ENCODE measurements around the gene GGT7.
"Not testable (repeated sequence)": the region's sequence is repeated elsewhere in the genome, so short reads cannot be mapped to it uniquely, and the experiment has no call there.

GGT7 gene

DNA sequence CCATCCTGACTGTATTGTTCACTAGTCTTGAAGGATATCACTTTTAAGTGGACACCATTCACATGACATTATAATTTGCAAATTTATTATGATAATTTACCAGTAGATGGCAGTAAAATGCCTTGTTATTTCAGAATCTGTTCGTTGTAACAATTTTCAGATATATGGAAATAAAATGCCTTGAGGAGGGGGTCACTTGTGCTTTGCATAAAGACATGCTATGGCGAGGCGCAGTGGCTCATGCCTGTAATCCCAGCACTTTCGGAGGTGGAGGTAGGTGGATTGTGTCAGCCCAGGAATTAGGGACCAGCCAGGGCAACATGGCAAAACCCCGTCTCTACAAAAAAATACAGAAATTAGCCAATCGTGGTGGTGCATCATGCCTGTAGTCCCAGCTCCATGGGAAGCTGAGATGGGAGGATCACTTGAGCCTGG lies 38.2 kb downstream of the GGT7 start:
- peak; percentile 38 for DNase-seq

DNA sequence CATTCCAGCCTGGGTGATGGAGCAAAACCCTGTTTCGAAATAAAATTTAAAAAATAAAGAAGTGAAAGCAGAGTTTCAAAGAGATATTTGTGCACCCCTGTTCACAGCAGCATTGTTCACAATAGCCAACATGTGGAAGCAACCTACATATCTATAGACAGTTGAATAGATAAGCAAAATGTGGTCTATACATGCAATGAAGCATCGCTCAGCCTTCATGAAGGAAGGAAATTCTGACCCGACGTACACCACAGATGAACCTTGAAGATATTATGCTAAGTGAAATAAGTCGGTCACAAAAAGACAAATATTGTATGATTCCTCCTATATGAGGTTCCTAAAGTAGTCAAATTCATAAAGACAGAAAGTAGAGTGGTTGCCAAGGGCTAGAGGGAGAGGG lies 40.7 kb downstream of the GGT7 start:
- no peak for DNase-seq

DNA sequence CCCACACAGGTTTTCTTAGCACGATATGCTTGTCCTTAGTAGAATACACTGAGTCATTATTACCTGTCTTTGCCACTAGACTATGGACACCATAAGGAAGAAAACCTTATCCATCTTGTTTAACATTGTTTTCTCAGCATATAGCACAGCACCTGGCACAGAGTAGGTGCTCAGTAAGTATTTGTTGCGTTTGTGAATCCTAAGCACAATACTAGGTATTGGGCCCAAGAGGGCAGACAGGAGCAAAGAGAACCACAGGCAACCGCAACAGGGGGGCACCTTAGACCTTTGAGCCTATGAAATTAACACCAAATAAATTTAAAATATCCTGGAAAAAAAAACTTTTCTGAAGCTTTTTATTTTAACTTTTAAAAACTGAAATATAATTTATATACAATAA lies 43.5 kb downstream of the GGT7 start:
- no peak for DNase-seq

DNA sequence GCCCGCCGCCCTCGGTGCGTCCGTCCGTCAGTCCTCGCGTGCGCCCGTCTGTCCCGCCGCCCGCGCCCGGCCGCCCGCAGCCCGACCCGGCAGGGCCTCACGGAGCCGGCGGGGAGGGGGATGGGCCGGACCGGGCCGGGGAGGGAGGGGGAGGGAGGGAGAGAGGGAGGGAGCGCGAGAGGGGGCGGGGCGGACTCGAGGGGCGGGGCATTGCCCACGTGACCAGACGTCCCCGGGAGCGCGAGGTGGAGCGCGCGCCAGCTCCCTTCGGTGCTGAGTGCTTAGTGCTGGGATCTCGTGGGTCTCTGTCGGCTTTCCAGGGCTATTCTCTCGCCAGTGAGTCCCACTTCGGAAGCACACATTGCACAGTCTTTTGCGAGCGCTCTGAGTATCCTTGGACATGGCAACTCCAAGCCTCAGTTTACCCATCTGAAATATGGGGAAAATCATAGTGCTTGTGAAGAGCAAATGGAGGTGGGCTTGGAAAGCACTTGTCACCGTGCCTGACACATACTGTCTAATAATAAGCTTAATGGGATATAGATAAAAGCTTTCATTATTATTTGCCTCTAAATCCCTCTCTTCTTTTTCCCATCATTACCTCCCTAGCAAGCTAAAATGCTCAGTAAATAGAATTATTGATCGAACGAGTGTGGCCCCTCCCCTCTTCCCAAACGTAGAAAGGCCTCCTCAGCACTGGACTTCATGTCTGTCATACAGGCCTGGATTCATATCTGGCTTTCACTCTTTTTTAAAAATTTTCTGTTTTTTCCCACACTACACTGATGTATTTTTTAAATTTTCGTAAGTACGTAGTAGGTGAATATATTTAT lies 46.9 kb downstream of the GGT7 start, which contains the start of gene NCOA6:
Gene NCOA6, minus strand, starts transcription at position 122 of the 833 bp plus-strand sequence. CDS start 43,296 bp downstream, outside the sequence.
- peak; percentile 79 for DNase-seq

DNA sequence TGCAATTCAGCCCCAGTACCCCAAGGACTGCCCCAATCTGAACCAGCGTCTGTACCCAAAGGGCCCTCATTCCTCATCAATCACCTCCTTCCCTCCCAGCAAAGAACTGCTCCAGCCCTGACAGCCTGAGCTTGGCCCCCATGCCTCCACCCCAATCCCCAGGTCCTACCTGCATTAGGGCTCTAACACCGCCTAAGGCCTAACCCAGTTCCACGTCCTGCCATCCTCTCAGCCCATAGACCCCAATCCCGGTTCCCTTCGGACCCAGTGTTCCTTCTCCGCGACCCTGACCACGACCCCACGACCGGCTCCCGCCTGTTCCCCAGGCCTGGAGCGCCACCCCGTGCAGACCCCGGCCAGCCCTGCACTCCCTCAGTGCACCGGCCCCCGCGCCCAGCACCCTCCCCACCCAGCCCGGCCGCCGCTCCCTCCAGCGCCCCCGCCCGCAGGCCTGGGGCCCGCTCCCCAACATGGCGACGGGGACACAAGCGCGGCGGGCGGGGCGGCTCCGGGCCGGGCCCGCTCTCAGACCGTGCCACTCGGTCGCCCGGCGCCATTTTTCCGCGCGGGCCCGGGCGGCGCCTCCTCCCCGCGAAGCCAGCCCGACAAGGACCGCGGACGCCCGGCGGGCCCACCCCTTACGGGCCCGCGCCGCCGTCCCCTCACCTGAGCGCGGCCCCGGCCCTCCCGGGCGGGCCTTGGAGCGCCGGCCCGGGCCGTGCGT lies 47.7 kb downstream of the GGT7 start:
- peak; percentile 48 for DNase-seq

DNA sequence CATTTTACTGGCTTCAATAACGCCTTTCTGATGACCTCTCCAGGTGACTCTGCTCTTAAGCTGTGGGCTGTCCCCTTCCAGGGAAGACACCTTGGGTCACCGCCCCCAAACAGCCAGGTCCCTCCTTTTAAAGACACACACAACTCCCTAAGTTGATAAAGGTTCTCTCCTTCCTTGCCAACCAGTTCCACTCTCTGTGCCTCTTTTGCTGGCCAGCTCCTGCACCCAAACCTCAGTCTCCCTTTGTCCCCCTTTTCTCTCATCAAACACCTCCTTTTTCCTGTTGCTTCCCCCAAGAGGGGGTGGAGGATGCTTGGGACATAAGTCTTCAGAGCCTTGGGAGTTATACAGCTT lies 48.2 kb downstream of the GGT7 start:
- peak; percentile 40 for DNase-seq

DNA sequence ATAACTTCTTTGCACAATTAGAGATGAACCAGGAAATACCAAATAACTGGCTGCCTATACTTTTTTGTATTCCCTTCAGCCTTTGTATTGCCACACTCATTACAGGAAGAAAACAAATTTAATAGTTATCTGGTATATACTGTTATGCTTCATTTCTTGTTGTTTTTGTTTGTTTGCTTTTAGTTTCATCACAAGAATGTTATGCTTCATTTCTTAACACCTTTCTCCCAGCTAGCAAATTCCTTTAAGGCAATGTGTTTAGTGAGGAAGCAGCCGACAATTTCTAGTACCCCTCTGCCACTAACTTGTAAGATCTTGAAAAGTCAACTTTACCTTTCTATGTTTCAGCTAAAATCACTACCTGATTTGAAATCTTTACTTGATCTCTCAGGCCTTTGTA lies 48.6 kb downstream of the GGT7 start:
- DNase-seq: no peak

DNA sequence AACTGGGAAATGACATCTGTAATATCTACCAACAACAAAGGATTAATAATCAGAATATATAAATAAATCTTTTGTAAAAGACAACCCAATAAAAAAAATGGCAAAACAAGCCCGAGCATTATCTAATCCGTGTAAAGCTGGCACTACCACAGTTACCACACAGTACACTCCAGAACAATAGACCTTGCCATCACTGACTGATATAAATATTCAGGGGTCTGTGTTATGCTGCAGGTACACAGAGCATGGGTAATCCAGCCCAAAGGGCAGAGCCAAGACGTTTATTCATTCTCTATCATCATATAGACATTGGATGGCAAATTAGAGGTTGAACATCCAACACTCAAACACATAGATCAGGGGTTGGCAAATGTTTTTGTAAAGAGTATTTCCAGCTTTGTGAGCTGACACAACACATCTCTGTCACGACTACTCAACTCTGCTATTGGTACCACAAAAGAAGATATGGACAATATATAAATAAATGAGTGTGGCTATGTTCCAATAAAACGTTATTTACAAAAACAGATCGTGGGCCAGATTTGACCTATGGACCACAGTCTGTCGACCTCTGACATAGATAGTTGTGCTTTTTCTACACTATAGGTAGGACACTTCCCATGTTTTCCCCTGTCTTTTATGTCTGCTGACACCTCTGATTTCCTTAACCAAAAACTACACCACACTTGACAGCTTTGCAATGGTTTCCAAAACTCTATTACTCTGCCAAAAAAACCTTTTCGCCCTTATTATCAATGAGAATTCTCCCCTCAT lies 51.7 kb downstream of the GGT7 start:
- no peak for DNase-seq

DNA sequence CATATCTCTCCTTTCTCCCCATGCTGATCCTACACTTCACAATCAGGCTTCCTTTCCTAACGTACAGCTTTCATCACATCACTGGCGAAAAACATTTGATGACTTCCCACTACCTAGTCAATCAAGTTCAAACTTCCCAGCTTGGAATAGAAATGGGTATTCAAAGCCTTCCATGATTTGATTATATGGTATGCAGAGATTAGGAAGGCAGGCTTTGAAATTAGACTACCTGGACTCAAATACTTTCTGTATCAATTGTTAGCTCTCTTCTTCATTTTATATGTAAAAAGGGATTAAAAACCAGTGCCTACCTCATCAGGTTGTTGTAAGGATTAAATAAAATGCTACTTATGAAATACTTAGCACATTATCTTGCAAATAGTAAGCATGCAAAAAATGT lies 54.9 kb downstream of the GGT7 start:
- no peak for DNase-seq

DNA sequence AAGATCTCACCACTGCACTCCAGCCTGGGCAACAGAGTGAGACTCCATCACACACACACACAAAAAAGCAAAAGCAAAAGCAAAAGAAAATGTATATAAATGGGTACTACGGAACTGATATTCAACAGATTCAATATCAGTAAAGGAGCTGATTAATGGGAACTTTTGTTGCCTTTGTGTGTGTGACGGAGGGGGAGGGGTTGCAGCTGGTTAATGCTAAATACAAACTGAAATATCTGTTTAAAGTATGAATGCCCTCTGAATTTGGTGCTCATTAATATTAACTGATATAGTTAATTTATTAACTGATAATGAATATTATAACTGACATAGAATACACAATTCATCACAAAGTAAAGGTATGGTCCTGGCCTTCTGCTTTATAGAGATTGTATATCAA lies 55.6 kb downstream of the GGT7 start:
- DNase-seq: no peak

DNA sequence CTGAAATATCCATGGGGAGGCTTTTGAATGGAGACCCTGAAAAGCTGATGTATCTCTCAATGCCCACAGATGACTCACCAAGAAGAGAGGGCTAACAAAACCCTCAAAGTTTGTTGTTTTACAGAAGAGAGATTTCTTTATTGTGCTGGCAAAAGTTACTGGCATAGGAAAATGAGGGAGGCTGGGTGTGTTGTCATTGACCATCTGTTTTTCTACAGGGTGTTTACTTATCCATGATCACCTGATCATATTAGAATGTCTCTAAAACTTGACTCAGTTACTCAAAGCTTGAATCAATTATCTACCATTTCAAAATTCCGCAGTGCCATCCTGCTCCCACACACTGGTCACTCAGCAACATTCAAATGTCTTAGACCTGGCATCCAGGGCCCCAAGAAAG lies 57.0 kb downstream of the GGT7 start:
- DNase-seq: no peak

DNA sequence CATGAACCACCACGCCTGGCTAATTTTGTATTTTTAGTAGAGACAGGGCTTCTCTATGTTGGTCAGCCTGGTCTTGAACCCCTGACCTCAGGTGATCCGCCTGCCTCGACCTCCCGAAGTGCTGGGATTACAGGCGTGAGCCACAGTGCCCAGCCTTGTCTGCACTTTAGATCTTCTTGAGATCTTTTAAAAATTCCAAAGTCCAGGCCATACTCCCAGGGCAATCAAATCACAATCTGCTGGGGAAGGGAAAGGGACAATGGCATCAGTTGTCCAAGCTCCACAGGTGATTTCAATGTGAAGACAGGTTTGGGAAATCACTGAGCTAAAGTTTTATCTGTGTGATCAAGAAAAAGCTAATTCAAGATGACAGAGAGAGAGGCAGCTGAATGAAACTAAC lies 64.1 kb downstream of the GGT7 start:
- DNase-seq: no peak

DNA sequence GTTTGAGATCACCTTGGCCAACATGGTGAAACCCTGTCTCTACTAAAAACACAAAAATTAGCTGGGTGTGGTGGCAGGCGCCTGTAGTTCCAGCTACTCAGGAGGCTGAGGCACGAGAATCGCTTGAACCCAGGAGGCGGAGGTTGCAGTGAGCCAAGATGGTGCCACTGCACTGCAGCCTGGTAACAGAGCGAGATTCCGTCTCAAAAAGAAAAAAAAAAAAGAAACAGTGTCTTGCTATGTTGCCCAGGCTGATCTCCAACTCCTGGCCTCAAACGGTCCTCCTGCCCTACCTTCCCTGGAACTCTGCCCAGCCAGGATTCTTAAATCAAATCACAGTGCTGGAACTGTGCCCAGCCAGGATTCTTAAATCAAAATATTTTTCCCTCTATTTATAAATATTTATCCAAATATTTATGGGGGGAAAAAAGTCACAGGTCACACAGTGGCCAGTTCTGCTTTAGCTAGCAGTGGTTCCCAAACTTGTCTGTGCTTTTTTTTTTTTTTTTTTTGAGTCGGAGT lies 64.7 kb downstream of the GGT7 start:
- not testable (repeated sequence) for DNase-seq

DNA sequence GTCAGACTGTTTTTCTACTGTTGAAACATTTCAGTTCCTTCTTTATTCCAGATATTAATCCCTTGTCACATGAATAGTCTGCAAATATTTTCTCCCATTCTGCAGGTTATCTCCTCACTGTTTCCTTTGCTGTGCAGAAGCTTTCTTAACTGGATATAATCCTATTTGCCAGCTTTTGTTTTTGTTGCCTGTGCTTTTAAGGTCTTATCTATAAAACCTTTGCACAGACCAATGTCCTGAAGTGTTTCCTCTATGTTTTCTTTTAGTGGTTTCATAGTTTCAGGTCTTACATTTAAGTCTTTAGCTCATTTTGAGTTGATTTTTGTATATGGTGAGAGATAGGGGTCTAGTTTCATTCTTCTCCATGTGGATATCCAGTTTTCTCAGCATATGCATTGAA lies 66.4 kb downstream of the GGT7 start:
- DNase-seq: no peak

DNA sequence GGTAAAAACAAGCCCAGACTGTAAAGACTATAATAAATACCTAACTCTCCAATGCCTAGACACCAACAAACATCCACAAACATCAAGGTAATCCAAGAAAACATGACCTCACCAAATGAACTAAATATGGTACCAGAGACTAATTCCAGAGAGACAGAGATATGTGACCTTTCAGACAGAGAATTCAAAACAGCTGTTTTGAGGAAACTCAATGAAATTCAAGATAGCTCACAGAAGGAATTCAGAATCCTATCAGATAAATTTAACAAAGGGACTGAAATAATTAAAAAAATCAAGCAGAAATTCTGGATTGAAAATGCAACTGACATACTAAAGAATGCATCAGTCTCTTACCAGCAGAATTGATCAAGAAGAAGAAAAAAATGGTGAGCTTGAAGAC lies 73.8 kb downstream of the GGT7 start:
- no peak for DNase-seq

DNA sequence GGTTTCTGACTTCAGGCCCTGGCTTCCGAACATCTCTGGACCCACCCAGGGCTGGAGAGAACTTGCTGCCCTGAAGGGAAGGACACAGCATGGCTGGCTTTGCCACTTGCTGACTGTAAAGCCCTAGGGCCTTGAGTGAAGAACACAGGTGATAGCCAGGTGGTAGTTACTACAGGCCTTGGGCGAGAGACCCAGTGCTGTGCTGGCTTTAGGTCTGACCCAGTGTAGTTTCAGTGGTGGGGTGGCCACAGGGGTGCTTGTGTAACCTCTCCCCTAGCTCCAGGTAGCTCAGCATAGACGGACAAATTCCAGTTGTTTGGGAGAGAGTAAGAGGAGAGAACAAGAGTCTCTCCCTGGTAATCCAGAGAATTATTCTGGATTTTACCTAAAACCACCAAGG lies 74.3 kb downstream of the GGT7 start:
- DNase-seq: no peak

DNA sequence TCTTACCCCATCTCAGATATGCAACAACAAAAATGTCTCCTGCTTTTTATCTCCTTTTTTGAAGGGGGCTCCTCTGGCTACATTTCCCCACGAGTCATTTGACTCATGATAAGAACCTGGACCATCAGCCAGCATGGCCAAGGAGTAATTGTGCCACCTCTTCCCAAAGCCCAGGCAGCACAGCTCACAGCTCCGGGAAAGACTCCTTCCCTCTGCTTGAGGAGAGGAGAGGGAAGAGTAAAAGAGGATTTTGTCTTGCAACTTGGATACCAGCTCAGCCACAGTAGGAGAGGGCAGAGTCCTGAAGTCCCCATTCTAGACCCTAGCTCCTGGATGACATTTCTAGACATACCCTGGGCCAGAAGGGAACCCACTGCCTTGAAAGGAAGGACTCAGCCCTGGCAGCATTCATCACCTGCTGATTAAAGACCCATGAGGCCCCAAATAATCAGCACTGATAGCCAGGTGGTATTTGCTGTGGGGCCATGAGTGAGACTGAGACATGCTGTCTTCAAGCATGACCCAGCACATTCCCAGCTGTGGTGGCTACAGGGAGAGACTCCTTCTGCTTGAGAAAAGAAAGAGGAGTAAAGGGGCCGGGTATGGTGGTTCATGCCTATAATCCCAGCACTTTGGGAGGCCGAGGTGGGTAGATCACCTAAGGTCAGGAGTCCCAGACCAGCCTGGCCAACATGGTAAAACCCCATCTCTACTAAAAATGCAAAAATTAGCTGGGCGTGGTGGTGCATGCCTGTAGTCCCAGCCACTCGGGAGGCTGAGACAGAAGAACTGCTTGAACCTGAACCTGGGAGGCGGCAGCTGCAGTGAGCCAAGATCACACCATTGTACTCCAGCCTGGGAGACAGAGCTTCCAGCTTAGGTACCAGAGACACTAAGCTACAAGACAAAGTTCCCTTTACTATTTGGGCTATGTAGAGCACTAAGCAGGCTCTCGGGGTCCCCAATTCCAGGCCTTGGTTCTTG lies 75.4 kb downstream of the GGT7 start:
- no peak for DNase-seq

All from fibroblast of skin of right quadriceps (primary cell).